B cell (primary cell): ENCODE results near the gene ANKRD28. TPM values are rescaled to one million over a fixed set of nuclear protein-coding genes. Genes with fewer than 3 reads are reported as not detected.

ENCODE experiments used
- ATAC-seq: fragments of 200-7000 bp; cut with Tn5 transposase; one replicate; pipeline ENCODE4 v1.10.0; 2021; ENCODE audit warnings: low read depth, mild to moderate bottlenecking, moderate number of reproducible peaks, moderate library complexity
- CTCF ChIA-PET: fragments of 350-600 bp; sonication (Branson Sonifier 250); formaldehyde crosslinking; loops from one replicate; lab custom pipeline; 2021; ENCODE audit warnings: antibody characterized with exemption, inconsistent platforms; lab: Charles Lee
- POLR2A ChIA-PET: fragments of 350-600 bp; sonication (Branson Sonifier 250); formaldehyde crosslinking; loops from one replicate; lab custom pipeline; 2021; ENCODE audit warnings: antibody characterized with exemption; lab: Charles Lee
- DNase-seq: peaks from one replicate; pipeline ENCODE4 v3.0.0; 2013
- H2AFZ ChIP-seq: 2 replicates; pipeline ENCODE4 v1.6.1; 2012; ENCODE audit warnings: mild to moderate bottlenecking, low read depth, low read length; ENCODE audit not compliant: insufficient read depth, poor library complexity, severe bottlenecking
- H3K27ac ChIP-seq, 2 donors: 1 replicate in 1 of 2; 2 replicates in 1 of 2; pipeline ENCODE4 v1.5.1; 2012 to 2013; ENCODE audit warnings: low read length in 2 of 2, mild to moderate bottlenecking in 2 of 2, moderate library complexity in 1 of 2
- H3K27me3 ChIP-seq, 4 experiments: fragments of 200-600 bp in 1 of 4; sonication (generic) in 1 of 4; replicated peaks in 1 of 4; 1 replicate in 2 of 4; 2 replicates in 2 of 4; pipeline versions ENCODE4 v1.6.1 to v1.7.0; 2013 to 2016; ENCODE audit warnings: low read length in 3 of 4, mild to moderate bottlenecking in 2 of 4, mixed read lengths in 1 of 4, moderate library complexity in 1 of 4; ENCODE audit not compliant: insufficient read depth in 4 of 4, control insufficient read depth in 3 of 4; ENCODE audit errors: control extremely low read depth in 1 of 4
- H3K36me3 ChIP-seq, 2 experiments: replicated peaks in 1 of 2; 1 replicate in 1 of 2; 2 replicates in 1 of 2; pipeline versions ENCODE4 v1.6.1 to v1.7.1; 2013; ENCODE audit warnings: low read length in 1 of 2; ENCODE audit not compliant: insufficient read depth in 2 of 2, control insufficient read depth in 1 of 2; ENCODE audit errors: control extremely low read depth in 1 of 2, extremely low read depth in 1 of 2
- H3K4me1 ChIP-seq, 2 donors: fragments of 200-600 bp in 1 of 2; sonication (generic) in 1 of 2; 1 replicate in 1 of 2; 2 replicates in 1 of 2; pipeline versions ENCODE4 v1.5.1 to v1.6.1; 2013 to 2017; ENCODE audit warnings: low read length in 2 of 2; ENCODE audit not compliant: control insufficient read depth in 2 of 2, insufficient read depth in 2 of 2
- H3K4me2 ChIP-seq: replicated peaks from 2 replicates; pipeline ENCODE3; 2012; ENCODE audit warnings: mild to moderate bottlenecking, low read depth, low read length; ENCODE audit not compliant: poor library complexity, severe bottlenecking
- H3K4me3 ChIP-seq, 5 experiments: fragments of 200-600 bp in 1 of 5; sonication (generic) in 1 of 5; 1 replicate in 3 of 5; 2 replicates in 2 of 5; pipeline versions ENCODE4 v1.5.1 to v1.7.0; 2011 to 2016; ENCODE audit warnings: low read length in 4 of 5, mild to moderate bottlenecking in 4 of 5, low read depth in 2 of 5, control low read depth in 1 of 5, moderate library complexity in 1 of 5; ENCODE audit not compliant: insufficient read depth in 1 of 5; ENCODE audit errors: control extremely low read depth in 1 of 5, extremely low read depth in 1 of 5
- H3K79me2 ChIP-seq: fragments of 200-600 bp; sonication (generic); one replicate; pipeline ENCODE4 v1.6.0; 2016; ENCODE audit warnings: low read length; ENCODE audit not compliant: control insufficient read depth, insufficient read depth
- H3K9ac ChIP-seq: fragments of 200-600 bp; sonication (generic); 2 replicates; pipeline ENCODE4 v1.6.1; 2017; ENCODE audit warnings: mild to moderate bottlenecking, low read length, moderate library complexity
- H3K9me3 ChIP-seq, 3 donors: one replicate each; pipeline versions ENCODE4 v1.6.1 to v1.7.1; 2013; ENCODE audit warnings: low read length in 2 of 3; ENCODE audit not compliant: control insufficient read depth in 2 of 3, insufficient read depth in 1 of 3; ENCODE audit errors: control extremely low read depth in 1 of 3
- H4K20me1 ChIP-seq: 2 replicates; pipeline ENCODE4 v1.6.0; 2012; ENCODE audit warnings: mild to moderate bottlenecking, low read length; ENCODE audit not compliant: insufficient read depth, control insufficient read depth, poor library complexity, severe bottlenecking
- H3K27ac Mint-ChIP-seq: one replicate; pipeline ENCODE4 v1.8.0; 2021; ENCODE audit warnings: mixed read lengths
- H3K27me3 Mint-ChIP-seq: one replicate; pipeline ENCODE4 v1.8.0; 2021; ENCODE audit warnings: mixed read lengths
- H3K4me1 Mint-ChIP-seq: one replicate; pipeline ENCODE4 v1.8.0; 2021; ENCODE audit warnings: mixed read lengths
- H3K4me3 Mint-ChIP-seq: one replicate; pipeline ENCODE4 v1.8.0; 2021; ENCODE audit warnings: mixed read lengths
- H3K9me3 Mint-ChIP-seq: one replicate; pipeline ENCODE4 v1.8.0; 2022; ENCODE audit warnings: mixed read lengths; ENCODE audit not compliant: insufficient read depth
- CTCF ChIP-seq: fragments of 200-600 bp; IDR thresholded peaks from one replicate; pipeline ENCODE4 v1.8.0; 2022; ENCODE audit warnings: antibody characterized with exemption, mild to moderate bottlenecking
- EZH2 ChIP-seq: IDR thresholded peaks from 2 replicates; pipeline ENCODE4 v1.6.1; 2012; ENCODE audit warnings: borderline replicate concordance, low read depth, mild to moderate bottlenecking, moderate library complexity, low read length; ENCODE audit not compliant: insufficient read depth, poor library complexity, severe bottlenecking
- WGBS: methylation state at CpG from one replicate; pipeline ENCODE4 v1.1.5; 2013; ENCODE audit warnings: missing lambda C conversion rate; ENCODE audit not compliant: insufficient coverage; 5-methylcytosine and 5-hydroxymethylcytosine counted together
- intact Hi-C: fragments of 100-400 bp; cut with micrococcal nuclease; formaldehyde crosslinking; loops from one replicate; pipeline ENCODE4 v1.10.0; 2022
- polyA plus RNA-seq: library from polyadenylated mRNA; depleted of rRNA; stranded (reverse); fragments of >200 nt; gene quantifications from 2 replicates; pipeline ENCODE4 v1.2.3, GENCODE V29; 2012
- total RNA-seq, 2 donors: library from RNA; stranded (reverse); fragments of 120-200 nt in 1 of 2; gene quantifications; 1 replicate in 1 of 2; 2 replicates in 1 of 2; pipeline versions ENCODE4 v1.2.3 to v1.2.4, GENCODE V29; 2013 to 2022

Gene ANKRD28
- total and polyA plus RNA-seq, 2 donors (not counting 1 experiment from before 2014, with no cell fraction given): 20.7 to 37.4 TPM

- peaks cover 29 to 39% of the 10 kb centered on the region in 2 donors for H3K4me1 ChIP-seq
- intact Hi-C loops: loop anchor here (2.0 to 5.0 kb wide), 2 partner anchors 62 to 717 kb away; partner anchors contain the start of gene RFTN1
- H3K27me3 Mint-ChIP-seq: no peaks in the 10 kb centered on the region
- peak; percentile 83 for DNase-seq
- H3K4me3 ChIP-seq: peak overlapping the region in 3 of 5 experiments; percentile 5 to 52 (median 50)
- H3K27ac ChIP-seq: peak overlapping the region; percentile 43 to 91
- H3K27me3 ChIP-seq: no peaks in the 10 kb centered on the region
- peak overlapping the region; percentile 70 for H3K4me3 Mint-ChIP-seq
- no peak for TF ChIP-seq CTCF
- no peak for TF ChIP-seq EZH2
- POLR2A ChIA-PET: no interaction called here
- no peaks in the 10 kb centered on the region for H4K20me1 ChIP-seq
- H3K36me3 ChIP-seq: no peaks in the 10 kb centered on the region
- no peak overlapping the region for H2AFZ ChIP-seq
- peak overlapping the region; percentile 72 for H3K4me2 ChIP-seq
- H3K27ac Mint-ChIP-seq: no peak overlapping the region
- H3K9ac ChIP-seq: peak overlapping the region; percentile 65
- H3K79me2 ChIP-seq: peaks cover 42% of the 10 kb centered on the region
- H3K9me3 Mint-ChIP-seq: no peaks in the 10 kb centered on the region
- H3K4me1 Mint-ChIP-seq: peaks cover 54% of the 10 kb centered on the region
- CTCF ChIA-PET: interaction anchor here (0.8 to 2.6 kb wide), 3 partner anchors 10 to 165 kb away, joined by 3 to 13 read pairs (median 12); no protein-coding TSS in a partner anchor
- no peaks in the 10 kb centered on the region for H3K9me3 ChIP-seq
- peak; percentile 63 for ATAC-seq
- WGBS: no CpG with 5 or more reads among the region's 4 CpGs
Observed at GRCh38 chr3:15795651-15796308, 2.0 kb downstream of the ANKRD28 start.
